Endothelial cell of umbilical vein (primary cell): ENCODE data around the gene VTI1A. TPM values are rescaled to one million over a fixed set of nuclear protein-coding genes. Genes with fewer than 3 reads are reported as not detected.

Experiments used
- BruUV-seq: library from RNA; stranded (reverse); fragments of 400-500 nt; replicated peaks from 2 replicates; lab custom pipeline; 2021; lab: Mats Ljungman, UMichigan
- CTCF ChIA-PET: fragments of 300-600, 350-600 bp; sonication (Branson Sonifier 250); formaldehyde crosslinking; loops from one replicate; lab custom pipeline; 2021; ENCODE audit warnings: antibody characterized with exemption, inconsistent platforms; lab: Charles Lee
- POLR2A ChIA-PET: fragments of 300-600, 350-600 bp; sonication (Branson Sonifier 250); formaldehyde crosslinking; loops from one replicate; lab custom pipeline; 2021; ENCODE audit warnings: antibody characterized with exemption, inconsistent platforms; lab: Charles Lee
- DNase-seq: peaks from one replicate; pipeline ENCODE4 v3.0.0-alpha.2; 2011; ENCODE audit warnings: low read depth, low spot score
- FAIRE-seq: peaks from 2 replicates; lab custom pipeline; 2011; peaks lifted over from hg19 to GRCh38; lab: Jason Lieb, UNC
- H2AFZ ChIP-seq: 2 replicates; pipeline ENCODE4 v1.6.0; 2012; ENCODE audit warnings: low read depth, low read length, control low read depth, inconsistent platforms
- H3K27ac ChIP-seq: 2 replicates; pipeline ENCODE4 v1.5.1; 2011; ENCODE audit warnings: low read depth, mild to moderate bottlenecking, control low read depth, low read length, moderate library complexity; ENCODE audit not compliant: insufficient read depth
- H3K27me3 ChIP-seq, 2 experiments: 2 replicates each; pipeline versions ENCODE4 v1.6.0 to v1.6.1; 2011; ENCODE audit warnings: low read length in 2 of 2, mixed read lengths in 1 of 2; ENCODE audit not compliant: control insufficient read depth in 2 of 2, insufficient read depth in 2 of 2
- H3K36me3 ChIP-seq, 2 experiments: 2 replicates in 1 of 2; 3 replicates in 1 of 2; pipeline ENCODE4 v1.5.1; 2011; ENCODE audit warnings: low read length in 2 of 2, mild to moderate bottlenecking in 1 of 2, moderate library complexity in 1 of 2; ENCODE audit not compliant: control insufficient read depth in 2 of 2, insufficient read depth in 2 of 2; ENCODE audit errors: extremely low read depth in 1 of 2
- H3K4me1 ChIP-seq: 3 replicates; pipeline ENCODE4 v1.5.1; 2011; ENCODE audit warnings: mild to moderate bottlenecking, low read length; ENCODE audit not compliant: control insufficient read depth, insufficient read depth; ENCODE audit errors: extremely low read depth
- H3K4me2 ChIP-seq: 2 replicates; pipeline ENCODE4 v1.6.1; 2011; ENCODE audit warnings: low read length, control low read depth, mixed read lengths; ENCODE audit not compliant: insufficient read depth
- H3K4me3 ChIP-seq, 3 experiments: fragments of 200-600 bp in 1 of 3; sonication (generic), shearing (Covaris generic) in 1 of 3; replicated peaks in 1 of 3; 2 replicates each; pipeline ENCODE4 v1.5.1; 2011 to 2016; ENCODE audit warnings: control low read depth in 3 of 3, low read length in 3 of 3, mild to moderate bottlenecking in 2 of 3, inconsistent platforms in 1 of 3, low read depth in 1 of 3, moderate library complexity in 1 of 3; ENCODE audit not compliant: insufficient read depth in 1 of 3
- H3K79me2 ChIP-seq: 2 replicates; pipeline ENCODE4 v1.6.0; 2012; ENCODE audit warnings: low read length, inconsistent platforms; ENCODE audit not compliant: control insufficient read depth, insufficient read depth
- H3K9ac ChIP-seq: replicated peaks from 2 replicates; pipeline ENCODE3; 2011; ENCODE audit warnings: low read length, control low read depth; ENCODE audit not compliant: insufficient read depth; ENCODE audit errors: extremely low read depth
- H3K9me1 ChIP-seq: replicated peaks from 3 replicates; pipeline ENCODE4 v1.6.0; 2011; ENCODE audit warnings: mild to moderate bottlenecking, low read length; ENCODE audit not compliant: control insufficient read depth, insufficient read depth; ENCODE audit errors: extremely low read depth
- H3K9me3 ChIP-seq: replicated peaks from 2 replicates; pipeline ENCODE4 v1.5.1; 2012; ENCODE audit warnings: low read length, inconsistent platforms; ENCODE audit not compliant: control insufficient read depth, insufficient read depth
- H4K20me1 ChIP-seq: replicated peaks from 2 replicates; pipeline ENCODE3; 2011; ENCODE audit warnings: mild to moderate bottlenecking, low read length; ENCODE audit not compliant: control insufficient read depth, insufficient read depth; ENCODE audit errors: extremely low read depth
- FOS ChIP-seq: IDR thresholded peaks from 2 replicates; pipeline ENCODE4 v1.6.1; 2011; ENCODE audit warnings: mild to moderate bottlenecking, low read length, moderate library complexity, borderline replicate concordance; ENCODE audit not compliant: insufficient read depth
- GATA2 ChIP-seq: IDR thresholded peaks from 2 replicates; pipeline ENCODE4 v1.7.0; 2011; ENCODE audit warnings: low read depth, mild to moderate bottlenecking, moderate library complexity, mixed read lengths, low read length; ENCODE audit not compliant: insufficient read length, insufficient read depth
- JUN ChIP-seq: IDR thresholded peaks from 2 replicates; pipeline ENCODE4 v1.6.1; 2011; ENCODE audit warnings: borderline replicate concordance, low read depth; ENCODE audit not compliant: insufficient read length, insufficient read depth
- POLR2A ChIP-seq: IDR thresholded peaks from 2 replicates; pipeline ENCODE4 v1.6.1; 2012; ENCODE audit warnings: low read depth, mild to moderate bottlenecking, control low read depth, low read length
- POLR2AphosphoS5 ChIP-seq: IDR thresholded peaks from 2 replicates; pipeline ENCODE4 v1.6.1; 2012; ENCODE audit warnings: low read depth, mild to moderate bottlenecking, control low read depth, low read length, moderate library complexity; ENCODE audit not compliant: insufficient read depth
- dilution Hi-C: fragments of 300-500 bp; cut with MboI; formaldehyde crosslinking; loops from one replicate; pipeline ENCODE4 v1.15.0; 2019; ENCODE audit warnings: low sequenced_read_pairs; ENCODE audit not compliant: extremely low pct_ligation_motif_present
- intact Hi-C: fragments of 100-400 bp; cut with micrococcal nuclease; formaldehyde crosslinking; loops from one replicate; pipeline ENCODE4 v1.10.0; 2022
- polyA plus RNA-seq, 4 experiments: library from polyadenylated mRNA; depleted of rRNA in 3 of 4; stranded (reverse) in 3 of 4; unstranded in 1 of 4; fragments of >200 nt; gene quantifications; 2 replicates each; pipeline versions ENCODE4 v1.2.1 to v1.2.3, GENCODE V29; 2011 to 2012; ENCODE audit warnings: missing spikeins in 1 of 4
- total RNA-seq: library from RNA; stranded (reverse); gene quantifications from 2 replicates; pipeline ENCODE4 v1.2.3, GENCODE V29; 2021
- TF ChIP-seq, protein P1 (sequence below), 2 donors: IDR thresholded peaks; 1 replicate in 1 of 2; 2 replicates in 1 of 2; pipeline ENCODE4 v1.5.1; 2011; ENCODE audit warnings: low read length in 2 of 2, mild to moderate bottlenecking in 2 of 2, moderate library complexity in 2 of 2, control low read depth in 1 of 2, inconsistent platforms in 1 of 2, low read depth in 1 of 2; ENCODE audit not compliant: insufficient read depth in 1 of 2; ENCODE audit errors: extremely low read depth in 1 of 2
- TF ChIP-seq, protein P2 (sequence below): IDR thresholded peaks from 2 replicates; pipeline ENCODE4 v1.6.1; 2011; ENCODE audit not compliant: insufficient read depth, insufficient read length

Gene VTI1A
- total and polyA plus RNA-seq, 2 donors (not counting 3 experiments of a cell fraction or from before 2014, with no cell fraction given), result 10.8 to 35.6 TPM

DNA sequence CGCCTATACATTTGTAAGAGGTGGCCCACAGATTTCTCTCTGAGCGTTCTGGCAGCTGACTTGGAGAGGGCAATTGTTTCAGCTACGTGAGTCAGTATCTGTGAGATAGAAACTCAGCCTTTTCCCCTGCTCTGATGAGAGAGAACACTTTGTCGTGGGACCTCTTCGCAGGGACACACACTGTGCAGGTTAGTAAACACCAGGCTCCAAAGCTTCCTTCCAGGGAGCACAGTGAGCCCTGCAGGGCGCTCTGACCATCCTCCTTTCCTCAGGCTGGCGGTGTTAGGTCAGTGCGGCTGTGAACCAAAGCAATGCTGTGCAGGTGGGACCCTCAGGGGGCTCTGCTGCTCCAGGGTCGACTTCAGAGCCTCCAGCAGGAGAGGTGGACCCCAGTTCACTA lies 350.8 kb downstream of the VTI1A start:
- DNase-seq (no peak), FAIRE-seq (no peak)
- ChIA-PET POLR2A (no interaction called here), CTCF (no interaction called here)
- dilution Hi-C loops (no loop called here), intact Hi-C loops (no loop called here)
- H3K79me2 ChIP-seq, result no peaks in the 10 kb centered on the region
- H3K9me3 ChIP-seq, result no peaks in the 10 kb centered on the region
- no peaks in the 10 kb centered on the region for H3K27me3 ChIP-seq
- no peaks in the 10 kb centered on the region for H3K36me3 ChIP-seq
- TF ChIP-seq FOS, result no peak
- TF ChIP-seq, protein P1, sequence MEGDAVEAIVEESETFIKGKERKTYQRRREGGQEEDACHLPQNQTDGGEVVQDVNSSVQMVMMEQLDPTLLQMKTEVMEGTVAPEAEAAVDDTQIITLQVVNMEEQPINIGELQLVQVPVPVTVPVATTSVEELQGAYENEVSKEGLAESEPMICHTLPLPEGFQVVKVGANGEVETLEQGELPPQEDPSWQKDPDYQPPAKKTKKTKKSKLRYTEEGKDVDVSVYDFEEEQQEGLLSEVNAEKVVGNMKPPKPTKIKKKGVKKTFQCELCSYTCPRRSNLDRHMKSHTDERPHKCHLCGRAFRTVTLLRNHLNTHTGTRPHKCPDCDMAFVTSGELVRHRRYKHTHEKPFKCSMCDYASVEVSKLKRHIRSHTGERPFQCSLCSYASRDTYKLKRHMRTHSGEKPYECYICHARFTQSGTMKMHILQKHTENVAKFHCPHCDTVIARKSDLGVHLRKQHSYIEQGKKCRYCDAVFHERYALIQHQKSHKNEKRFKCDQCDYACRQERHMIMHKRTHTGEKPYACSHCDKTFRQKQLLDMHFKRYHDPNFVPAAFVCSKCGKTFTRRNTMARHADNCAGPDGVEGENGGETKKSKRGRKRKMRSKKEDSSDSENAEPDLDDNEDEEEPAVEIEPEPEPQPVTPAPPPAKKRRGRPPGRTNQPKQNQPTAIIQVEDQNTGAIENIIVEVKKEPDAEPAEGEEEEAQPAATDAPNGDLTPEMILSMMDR (IDR thresholded peaks at IDR 0.05; ENCODE audit: extremely low read depth in 1 of 2, insufficient read depth in 1 of 2, low read depth in 1 of 2, low read length in 2 of 2), result no peak
- no peak for TF ChIP-seq POLR2AphosphoS5
- no peak for TF ChIP-seq POLR2A
- no peak for TF ChIP-seq GATA2
- TF ChIP-seq, protein P2, sequence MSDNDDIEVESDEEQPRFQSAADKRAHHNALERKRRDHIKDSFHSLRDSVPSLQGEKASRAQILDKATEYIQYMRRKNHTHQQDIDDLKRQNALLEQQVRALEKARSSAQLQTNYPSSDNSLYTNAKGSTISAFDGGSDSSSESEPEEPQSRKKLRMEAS, result no peak
- no peak for TF ChIP-seq JUN
- no peaks in the 10 kb centered on the region for H3K9me1 ChIP-seq
- H3K4me3 ChIP-seq, result no peak overlapping the region
- no peaks in the 10 kb centered on the region for H4K20me1 ChIP-seq
- no peak overlapping the region for H2AFZ ChIP-seq
- no peak overlapping the region for H3K27ac ChIP-seq
- no peak overlapping the region for H3K4me2 ChIP-seq
- H3K4me1 ChIP-seq, result no peaks in the 10 kb centered on the region
- H3K9ac ChIP-seq, result no peak overlapping the region
- BruUV-seq, result no TSS peak
